Omental fat pad (tissue), 4 donors: Measurements from ENCODE around the gene ANGPTL2. TPM values are rescaled to one million over a fixed set of nuclear protein-coding genes. Genes with fewer than 3 reads are reported as not detected.

Experiments
- ATAC-seq: fragments of 150-250 bp; one replicate; pipeline ENCODE4 v1.9.1; 2016; ENCODE audit warnings: mild to moderate bottlenecking, moderate library complexity; ENCODE audit not compliant: low FRiP score
- DNase-seq: peaks from one replicate; pipeline ENCODE4 v3.0.0-alpha.2; 2019; ENCODE audit warnings: low spot score
- total RNA-seq, 4 donors: library from RNA; depleted of rRNA; stranded (reverse); fragments of >200 nt; gene quantifications; one replicate each; pipeline ENCODE4 v1.1.0, GENCODE V29; 2016
- TF ChIP-seq, protein P1 (sequence below), 3 donors: fragments of 450-650 bp; IDR thresholded peaks; one replicate each; pipeline ENCODE4 v1.5.1; 2016 to 2017; ENCODE audit warnings: antibody characterized with exemption in 3 of 3, mild to moderate bottlenecking in 3 of 3, moderate library complexity in 2 of 3

The ANGPTL2 gene
- total RNA-seq, 4 donors from 2014 or later: 68.3 to 177 (median 112) TPM

DNA sequence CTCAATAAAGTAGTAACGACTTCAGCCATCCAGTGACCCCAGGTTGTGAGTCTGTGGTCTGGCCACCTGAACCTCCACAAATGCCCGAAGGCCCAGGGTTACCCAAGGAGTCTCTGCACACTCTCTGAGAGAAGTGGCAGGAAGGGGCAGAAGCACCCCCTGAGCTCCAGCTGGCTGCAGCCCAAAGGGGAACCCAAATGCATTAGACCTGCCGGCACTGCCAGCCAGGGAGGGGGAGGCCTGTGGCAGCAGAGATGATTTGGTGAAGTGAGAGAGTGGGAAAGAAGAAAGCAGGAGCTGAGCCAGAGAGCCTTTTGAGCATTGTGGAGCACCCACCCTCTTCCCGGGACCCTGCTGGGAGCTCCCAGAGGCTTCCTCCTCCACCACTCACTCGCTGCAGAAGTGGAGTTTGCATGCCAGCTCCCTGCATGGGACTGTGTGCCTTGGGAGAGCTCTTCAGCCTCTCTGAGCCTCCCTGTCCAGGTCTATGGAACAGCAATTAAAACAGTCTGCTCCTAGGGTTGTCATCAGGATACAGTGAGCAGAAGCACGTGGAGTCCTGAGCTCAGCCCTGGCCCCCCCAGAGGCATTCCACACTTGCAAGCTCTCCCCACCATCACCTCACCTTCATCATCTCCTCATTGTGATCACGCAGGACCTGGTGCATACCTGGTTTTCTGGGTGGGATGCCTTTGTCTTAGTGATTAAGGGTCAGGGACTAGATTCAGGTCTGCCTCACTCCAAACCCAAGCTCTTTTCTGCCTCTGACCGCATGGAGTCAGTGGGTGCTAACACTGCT is 13.8 kb upstream of the ANGPTL2 start:
- ATAC-seq (no peak), DNase-seq (no peak)
- TF ChIP-seq, protein P1, sequence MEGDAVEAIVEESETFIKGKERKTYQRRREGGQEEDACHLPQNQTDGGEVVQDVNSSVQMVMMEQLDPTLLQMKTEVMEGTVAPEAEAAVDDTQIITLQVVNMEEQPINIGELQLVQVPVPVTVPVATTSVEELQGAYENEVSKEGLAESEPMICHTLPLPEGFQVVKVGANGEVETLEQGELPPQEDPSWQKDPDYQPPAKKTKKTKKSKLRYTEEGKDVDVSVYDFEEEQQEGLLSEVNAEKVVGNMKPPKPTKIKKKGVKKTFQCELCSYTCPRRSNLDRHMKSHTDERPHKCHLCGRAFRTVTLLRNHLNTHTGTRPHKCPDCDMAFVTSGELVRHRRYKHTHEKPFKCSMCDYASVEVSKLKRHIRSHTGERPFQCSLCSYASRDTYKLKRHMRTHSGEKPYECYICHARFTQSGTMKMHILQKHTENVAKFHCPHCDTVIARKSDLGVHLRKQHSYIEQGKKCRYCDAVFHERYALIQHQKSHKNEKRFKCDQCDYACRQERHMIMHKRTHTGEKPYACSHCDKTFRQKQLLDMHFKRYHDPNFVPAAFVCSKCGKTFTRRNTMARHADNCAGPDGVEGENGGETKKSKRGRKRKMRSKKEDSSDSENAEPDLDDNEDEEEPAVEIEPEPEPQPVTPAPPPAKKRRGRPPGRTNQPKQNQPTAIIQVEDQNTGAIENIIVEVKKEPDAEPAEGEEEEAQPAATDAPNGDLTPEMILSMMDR (IDR thresholded peaks at IDR 0.05): no peak

DNA sequence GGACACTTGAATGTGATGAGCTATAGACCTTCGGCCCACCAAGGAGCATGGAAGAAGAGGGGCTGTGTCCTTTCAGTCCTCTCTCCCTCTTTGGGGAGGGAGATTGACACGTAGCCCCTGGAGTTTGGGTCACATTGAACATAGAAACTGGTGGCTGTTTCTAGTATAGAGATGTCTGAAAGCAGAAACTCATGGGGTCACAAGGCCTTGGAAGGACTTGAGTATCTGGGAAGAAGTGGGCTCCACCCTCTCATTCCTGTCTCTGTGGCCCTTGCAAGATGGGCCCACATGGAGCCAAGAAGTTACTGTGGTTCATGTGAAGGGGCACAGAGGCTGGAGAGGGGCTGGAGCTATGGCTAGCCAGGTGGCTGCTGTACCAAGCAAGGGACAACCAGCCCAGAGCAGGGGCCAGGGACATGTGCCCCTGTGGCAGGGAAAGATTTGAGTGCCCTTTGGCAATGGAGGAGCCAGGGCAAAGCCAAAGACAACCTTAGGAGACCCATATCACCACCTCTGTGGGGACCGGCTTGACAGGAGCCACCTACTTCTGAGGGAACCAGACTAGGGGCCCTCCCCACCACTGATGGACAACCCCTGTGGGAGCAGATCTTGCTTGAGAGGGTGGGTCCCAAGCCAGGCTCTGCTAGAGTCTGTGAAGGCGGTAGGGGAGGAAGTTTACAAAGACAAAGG is 12.8 kb upstream of the ANGPTL2 start:
- no peak for ATAC-seq
- no peak for DNase-seq
- TF ChIP-seq, protein P1 (IDR thresholded peaks at IDR 0.05): no peak

DNA sequence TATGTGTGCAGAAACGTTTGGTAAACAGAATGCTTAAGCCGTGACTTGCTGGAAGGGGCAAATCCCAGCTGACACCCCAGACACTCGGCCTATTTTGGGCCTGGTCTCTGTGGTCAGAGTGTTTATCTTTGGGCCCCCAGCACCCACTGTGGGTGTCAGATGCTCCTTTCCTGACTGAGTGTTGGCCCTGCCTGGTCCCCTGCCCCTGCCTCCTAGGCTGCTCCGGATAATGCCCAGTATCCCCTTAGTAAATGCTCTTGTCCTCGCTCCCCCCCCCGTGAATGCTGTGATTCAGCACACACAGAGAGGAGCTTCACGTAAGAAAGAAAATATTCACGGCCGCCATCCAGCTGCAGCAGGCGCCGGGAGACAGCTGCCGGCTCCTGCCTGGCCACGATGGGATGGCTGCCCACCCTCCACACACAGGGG is 11.3 kb upstream of the ANGPTL2 start:
- peak; percentile 28 for ATAC-seq
- TF ChIP-seq, protein P1 (IDR thresholded peaks at IDR 0.05): no peak
- no peak for DNase-seq

DNA sequence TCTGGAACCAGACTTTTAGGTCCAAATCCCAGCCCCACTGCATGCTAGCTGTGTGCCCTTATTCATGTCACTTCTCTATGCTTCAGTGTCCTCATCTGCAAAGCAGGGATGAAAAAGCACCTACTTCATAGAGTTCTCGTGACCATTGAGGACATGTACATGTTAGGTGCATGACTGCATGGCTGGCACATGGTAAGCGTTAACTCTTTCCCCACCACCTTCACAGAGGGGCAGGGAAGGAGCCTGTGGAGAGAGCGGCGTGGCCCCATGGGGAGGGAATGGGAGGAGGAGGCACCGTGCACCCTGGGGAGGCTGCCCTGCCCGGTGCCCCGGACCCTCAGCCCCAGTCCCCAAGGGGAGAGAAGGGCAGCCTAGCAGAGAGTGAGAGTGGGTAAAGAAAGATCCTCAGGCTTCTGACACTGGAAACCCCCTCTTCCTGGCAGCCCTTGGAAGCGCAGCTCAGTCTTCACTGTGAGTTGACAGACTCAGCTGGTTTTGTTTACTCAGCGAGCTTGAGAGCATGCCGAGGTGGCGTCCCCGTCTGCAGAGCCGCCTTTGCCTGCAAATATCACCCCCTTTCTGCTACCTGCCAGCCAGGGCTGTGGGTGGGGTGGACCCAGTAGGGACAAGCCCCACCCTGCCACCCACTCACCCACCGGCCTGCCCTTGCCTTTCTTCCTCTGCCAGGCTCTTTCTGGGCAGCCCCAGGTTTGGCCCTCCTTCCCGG is 10.6 kb upstream of the ANGPTL2 start:
- no peak for DNase-seq
- TF ChIP-seq, protein P1 (IDR thresholded peaks at IDR 0.05): no peak
- no peak for ATAC-seq

DNA sequence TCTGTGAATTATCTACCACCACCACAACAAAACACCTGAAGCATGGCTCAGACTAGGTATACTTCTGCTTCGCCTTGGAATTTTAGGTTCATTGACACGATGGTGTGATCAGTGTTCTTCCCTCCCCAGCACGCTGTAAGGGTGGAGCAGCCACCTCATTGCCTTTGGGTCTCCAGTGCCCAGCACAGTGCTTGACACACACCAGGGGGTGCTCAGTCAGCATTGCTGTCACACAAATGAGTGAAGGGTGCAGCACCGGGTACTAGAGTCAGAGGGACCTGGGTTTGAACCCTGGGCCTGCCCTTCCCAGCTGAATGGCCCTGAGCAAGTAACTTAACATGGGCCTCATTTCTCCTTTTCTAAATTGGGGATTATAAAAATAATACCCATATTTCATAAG is 9.9 kb upstream of the ANGPTL2 start:
- ATAC-seq (no peak), DNase-seq (no peak)
- TF ChIP-seq, protein P1 (IDR thresholded peaks at IDR 0.05): no peak

DNA sequence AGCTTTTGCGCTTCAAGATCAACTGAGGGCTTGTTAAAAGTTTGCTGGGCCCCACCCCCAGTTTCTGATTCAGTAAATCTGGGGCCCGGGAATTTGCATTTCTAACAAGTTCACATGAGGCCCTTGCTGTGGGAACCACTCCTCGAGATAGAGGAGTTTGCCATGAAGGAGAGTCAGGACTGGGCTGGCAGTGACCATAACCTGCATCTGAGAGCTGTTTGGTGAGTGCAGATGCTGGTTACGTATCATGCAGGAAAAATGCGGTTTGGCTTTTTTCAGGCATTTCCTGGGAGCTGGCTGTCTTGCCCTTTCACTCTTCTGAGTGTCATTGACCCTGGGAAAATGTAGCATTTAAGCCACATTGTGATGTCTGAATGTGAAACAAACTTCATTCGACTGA is 9.4 kb upstream of the ANGPTL2 start:
- ATAC-seq (no peak), DNase-seq (no peak)
- TF ChIP-seq, protein P1 (IDR thresholded peaks at IDR 0.05): no peak
